ENCODE data around the gene LRRN4CL.
"Not testable (repeated sequence)": the region's sequence is repeated elsewhere in the genome, so short reads cannot be mapped to it uniquely, and the experiment has no call there.

DNA sequence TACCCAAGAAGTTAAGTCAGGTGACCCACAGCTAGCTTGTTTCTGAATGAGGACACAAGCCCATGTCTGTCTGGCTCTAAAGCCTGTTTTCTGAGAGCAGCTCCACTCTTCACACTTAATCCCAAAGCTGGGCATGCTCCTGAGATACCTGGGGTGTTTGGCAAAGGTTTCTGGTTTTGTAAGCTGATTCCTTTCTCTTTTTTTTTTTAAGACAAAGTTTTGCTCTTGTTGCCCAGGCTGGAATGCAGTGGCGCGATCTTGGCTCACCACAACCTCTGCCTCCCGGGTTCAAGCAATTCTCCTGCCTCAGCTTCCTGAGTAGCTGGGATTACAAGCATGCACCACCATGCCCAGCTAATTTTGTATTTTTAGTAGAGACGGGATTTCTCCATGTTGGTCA is 4.3 kb upstream of the LRRN4CL start:
- TF ChIP-seq, protein P1, sequence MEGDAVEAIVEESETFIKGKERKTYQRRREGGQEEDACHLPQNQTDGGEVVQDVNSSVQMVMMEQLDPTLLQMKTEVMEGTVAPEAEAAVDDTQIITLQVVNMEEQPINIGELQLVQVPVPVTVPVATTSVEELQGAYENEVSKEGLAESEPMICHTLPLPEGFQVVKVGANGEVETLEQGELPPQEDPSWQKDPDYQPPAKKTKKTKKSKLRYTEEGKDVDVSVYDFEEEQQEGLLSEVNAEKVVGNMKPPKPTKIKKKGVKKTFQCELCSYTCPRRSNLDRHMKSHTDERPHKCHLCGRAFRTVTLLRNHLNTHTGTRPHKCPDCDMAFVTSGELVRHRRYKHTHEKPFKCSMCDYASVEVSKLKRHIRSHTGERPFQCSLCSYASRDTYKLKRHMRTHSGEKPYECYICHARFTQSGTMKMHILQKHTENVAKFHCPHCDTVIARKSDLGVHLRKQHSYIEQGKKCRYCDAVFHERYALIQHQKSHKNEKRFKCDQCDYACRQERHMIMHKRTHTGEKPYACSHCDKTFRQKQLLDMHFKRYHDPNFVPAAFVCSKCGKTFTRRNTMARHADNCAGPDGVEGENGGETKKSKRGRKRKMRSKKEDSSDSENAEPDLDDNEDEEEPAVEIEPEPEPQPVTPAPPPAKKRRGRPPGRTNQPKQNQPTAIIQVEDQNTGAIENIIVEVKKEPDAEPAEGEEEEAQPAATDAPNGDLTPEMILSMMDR (IDR thresholded peaks at IDR 0.05), result not testable (repeated sequence)
- not testable (repeated sequence) for TF ChIP-seq POLR2A (IDR thresholded peaks at IDR 0.05)
